ENCODE data around the gene RIMBP2.

The RIMBP2 gene

GRCh38 chr12:130364578-130364977, 351.5 kb downstream of the RIMBP2 start (continued):
- TF ChIP-seq ZNF692 (tag by site-specific recombination; IDR thresholded peaks at IDR 0.05) (no peak), ZNF670 (tag by site-specific recombination; IDR thresholded peaks at IDR 0.05; ENCODE audit: low read depth) (no peak), ZXDB (tag by site-specific recombination; IDR thresholded peaks at IDR 0.05) (no peak)
- TF ChIP-seq, protein P1, sequence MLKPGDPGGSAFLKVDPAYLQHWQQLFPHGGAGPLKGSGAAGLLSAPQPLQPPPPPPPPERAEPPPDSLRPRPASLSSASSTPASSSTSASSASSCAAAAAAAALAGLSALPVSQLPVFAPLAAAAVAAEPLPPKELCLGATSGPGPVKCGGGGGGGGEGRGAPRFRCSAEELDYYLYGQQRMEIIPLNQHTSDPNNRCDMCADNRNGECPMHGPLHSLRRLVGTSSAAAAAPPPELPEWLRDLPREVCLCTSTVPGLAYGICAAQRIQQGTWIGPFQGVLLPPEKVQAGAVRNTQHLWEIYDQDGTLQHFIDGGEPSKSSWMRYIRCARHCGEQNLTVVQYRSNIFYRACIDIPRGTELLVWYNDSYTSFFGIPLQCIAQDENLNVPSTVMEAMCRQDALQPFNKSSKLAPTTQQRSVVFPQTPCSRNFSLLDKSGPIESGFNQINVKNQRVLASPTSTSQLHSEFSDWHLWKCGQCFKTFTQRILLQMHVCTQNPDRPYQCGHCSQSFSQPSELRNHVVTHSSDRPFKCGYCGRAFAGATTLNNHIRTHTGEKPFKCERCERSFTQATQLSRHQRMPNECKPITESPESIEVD (tag by site-specific recombination; IDR thresholded peaks at IDR 0.05): no peak

- POLR2A ChIA-PET: no interaction called here
- Histone ChIP-seq H3K27ac (ENCODE audit: extremely low read depth, low read depth, low read length) (no peak overlapping the region), H3K36me3 (ENCODE audit: control insufficient read depth in 2 of 2, insufficient read depth in 1 of 2, low read length in 2 of 2) (no peaks in the 10 kb centered on the region), H3K9me3 (ENCODE audit: control insufficient read depth, insufficient read depth, low read depth, low read length) (no peaks in the 10 kb centered on the region), H3K4me1 (ENCODE audit: control insufficient read depth, insufficient read depth, low read length) (no peaks in the 10 kb centered on the region), H3K4me3 (ENCODE audit: low read depth, low read length) (no peak overlapping the region)
- CTCF ChIA-PET: no interaction called here
- TF ChIP-seq ZNF830 (tag by site-specific recombination; IDR thresholded peaks at IDR 0.05; ENCODE audit: low read depth): no peak
- TF ChIP-seq ZSCAN18 (tag by site-specific recombination; IDR thresholded peaks at IDR 0.05): no peak
- TF ChIP-seq ZNF560 (tag by site-specific recombination; IDR thresholded peaks at IDR 0.05; ENCODE audit: borderline replicate concordance): no peak
- no peak for TF ChIP-seq ZNF274 (IDR thresholded peaks at IDR 0.05; ENCODE audit: low read length)
- no peak for TF ChIP-seq ZNF274 (tag by site-specific recombination; IDR thresholded peaks at IDR 0.05; ENCODE audit: borderline replicate concordance)
- TF ChIP-seq ZNF24 (tag by site-specific recombination; IDR thresholded peaks at IDR 0.05): no peak
- TF ChIP-seq ZNF157 (tag by site-specific recombination; IDR thresholded peaks at IDR 0.05): no peak
- TF ChIP-seq ZNF10 (tag by site-specific recombination; IDR thresholded peaks at IDR 0.05): no peak
- TF ChIP-seq, protein P2, sequence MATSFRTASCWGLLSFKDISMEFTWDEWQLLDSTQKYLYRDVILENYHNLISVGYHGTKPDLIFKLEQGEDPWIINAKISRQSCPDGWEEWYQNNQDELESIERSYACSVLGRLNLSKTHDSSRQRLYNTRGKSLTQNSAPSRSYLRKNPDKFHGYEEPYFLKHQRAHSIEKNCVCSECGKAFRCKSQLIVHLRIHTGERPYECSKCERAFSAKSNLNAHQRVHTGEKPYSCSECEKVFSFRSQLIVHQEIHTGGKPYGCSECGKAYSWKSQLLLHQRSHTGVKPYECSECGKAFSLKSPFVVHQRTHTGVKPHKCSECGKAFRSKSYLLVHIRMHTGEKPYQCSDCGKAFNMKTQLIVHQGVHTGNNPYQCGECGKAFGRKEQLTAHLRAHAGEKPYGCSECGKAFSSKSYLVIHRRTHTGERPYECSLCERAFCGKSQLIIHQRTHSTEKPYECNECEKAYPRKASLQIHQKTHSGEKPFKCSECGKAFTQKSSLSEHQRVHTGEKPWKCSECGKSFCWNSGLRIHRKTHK (tag by site-specific recombination; IDR thresholded peaks at IDR 0.05): no peak
- TF ChIP-seq ZXDB (tag by site-specific recombination; IDR thresholded peaks at IDR 0.05): no peak
- TF ChIP-seq ZNF184 (tag by site-specific recombination; IDR thresholded peaks at IDR 0.05): no peak
- no peak for TF ChIP-seq ZBTB11 (tag by site-specific recombination; conservative IDR thresholded peaks at IDR 0.05; ENCODE audit: low read depth)
- TF ChIP-seq ZNF423 (tag by site-specific recombination; IDR thresholded peaks at IDR 0.05): no peak
- TF ChIP-seq ZSCAN23 (tag by site-specific recombination; IDR thresholded peaks at IDR 0.05): no peak
- TF ChIP-seq YY1 (tag by site-specific recombination; IDR thresholded peaks at IDR 0.05): no peak
- no peak for TF ChIP-seq ZNF132 (tag by site-specific recombination; IDR thresholded peaks at IDR 0.05; ENCODE audit: borderline replicate concordance)
- TF ChIP-seq, protein P3, sequence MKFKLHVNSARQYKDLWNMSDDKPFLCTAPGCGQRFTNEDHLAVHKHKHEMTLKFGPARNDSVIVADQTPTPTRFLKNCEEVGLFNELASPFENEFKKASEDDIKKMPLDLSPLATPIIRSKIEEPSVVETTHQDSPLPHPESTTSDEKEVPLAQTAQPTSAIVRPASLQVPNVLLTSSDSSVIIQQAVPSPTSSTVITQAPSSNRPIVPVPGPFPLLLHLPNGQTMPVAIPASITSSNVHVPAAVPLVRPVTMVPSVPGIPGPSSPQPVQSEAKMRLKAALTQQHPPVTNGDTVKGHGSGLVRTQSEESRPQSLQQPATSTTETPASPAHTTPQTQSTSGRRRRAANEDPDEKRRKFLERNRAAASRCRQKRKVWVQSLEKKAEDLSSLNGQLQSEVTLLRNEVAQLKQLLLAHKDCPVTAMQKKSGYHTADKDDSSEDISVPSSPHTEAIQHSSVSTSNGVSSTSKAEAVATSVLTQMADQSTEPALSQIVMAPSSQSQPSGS (tag by site-specific recombination; IDR thresholded peaks at IDR 0.05; ENCODE audit: low read depth): no peak
- no peak for TF ChIP-seq ZNF785 (tag by site-specific recombination; IDR thresholded peaks at IDR 0.05)
These were observed 354.0 kb downstream of the RIMBP2 start for GRCh38 chr12:130362060-130362459.

Measured in HEK293 (cell line).